ENCODE measurements around the gene DHX58. TPM values are rescaled to one million over a fixed set of nuclear protein-coding genes. Genes with fewer than 3 reads are reported as not detected.

DHX58 gene
- total and polyA plus RNA-seq, 2 donors (not counting 3 experiments of a cell fraction or from before 2014, with no cell fraction given), result 3.1 to 9.0 TPM

DNA sequence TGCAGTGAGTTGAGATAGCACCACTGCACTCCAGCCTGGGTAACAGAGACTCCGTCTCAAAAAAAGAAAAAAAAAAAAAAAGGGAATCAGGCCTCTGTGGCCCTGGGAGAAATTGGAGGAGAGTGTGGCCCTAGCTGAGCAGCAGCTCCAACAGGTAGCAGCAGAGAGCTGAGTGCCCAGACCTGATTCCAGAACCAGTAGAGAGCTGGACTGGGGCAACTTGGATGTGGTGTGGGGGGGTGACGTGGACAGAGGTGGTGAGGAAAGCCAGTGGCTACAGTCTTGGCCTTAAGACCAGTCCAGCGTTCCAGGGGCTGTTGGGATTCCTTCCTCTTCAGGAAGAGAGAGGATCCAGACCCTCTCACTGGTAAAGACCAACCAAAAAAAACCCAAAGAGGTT, 11.7 kb upstream of the DHX58 start:
- no peaks in the 10 kb centered on the region for H3K9me1 ChIP-seq (replicated peaks; ENCODE audit: control insufficient read depth, extremely low read depth, insufficient read depth, low read length)

GRCh38 chr17:42122371-42123303, 10.1 kb upstream of the DHX58 start, which contains the start of gene HSPB9:
HSPB9 (plus strand) TSS chr17:42122804; CDS start chr17:42122851, 47 bp downstream.
- Histone ChIP-seq H4K20me1 (replicated peaks; ENCODE audit: control insufficient read depth, extremely low read depth, insufficient read depth, low read length) (no peaks in the 10 kb centered on the region), H2AFZ (ENCODE audit: low read depth, low read length) (no peak within 1 kb of the TSS), H3K4me2 (ENCODE audit: insufficient read depth, low read length) (no peak within 1 kb of the TSS), H3K9me1 (replicated peaks; ENCODE audit: control insufficient read depth, extremely low read depth, insufficient read depth, low read length) (no peaks in the 10 kb centered on the region), H3K27ac (ENCODE audit: insufficient read depth, low read depth, low read length) (no peak within 1 kb of the TSS), H3K79me2 (ENCODE audit: control insufficient read depth, insufficient read depth, low read length) (no peaks in the 10 kb centered on the region), H3K27me3 (ENCODE audit: control insufficient read depth in 2 of 2, insufficient read depth in 2 of 2, low read length in 2 of 2) (no peaks in the 10 kb centered on the region), H3K9me3 (replicated peaks; ENCODE audit: control insufficient read depth, insufficient read depth, low read length) (no peaks in the 10 kb centered on the region), H3K9ac (replicated peaks; ENCODE audit: extremely low read depth, insufficient read depth, low read length) (no peak within 1 kb of the TSS), H3K36me3 (ENCODE audit: control insufficient read depth in 2 of 2, extremely low read depth in 1 of 2, insufficient read depth in 2 of 2, low read length in 2 of 2) (peaks cover 10 to 15% of the 10 kb centered on the region in 2 experiments), H3K4me1 (ENCODE audit: control insufficient read depth, extremely low read depth, insufficient read depth, low read length) (peaks cover 5% of the 10 kb centered on the region), H3K4me3 (replicated peaks in 1 of 3; ENCODE audit: insufficient read depth in 1 of 3, low read depth in 1 of 3, low read length in 3 of 3) (no peak within 1 kb of the TSS)
- intact Hi-C loops (cut with micrococcal nuclease) (no loop called here), dilution Hi-C loops (cut with MboI; ENCODE audit: extremely low pct_ligation_motif_present, low sequenced_read_pairs) (loop anchor here (25.0 kb wide), 1 partner anchor 160 kb away; the partner anchor contains the start of gene CNP)
- BruUV-seq (replicated peaks), result no TSS peak
- FAIRE-seq (no peak), DNase-seq (ENCODE audit: low read depth, low spot score) (no peak)
- ChIA-PET CTCF (interaction anchor here (1.3 to 1.4 kb wide), 2 partner anchors 9 to 160 kb away, joined by 3 to 5 read pairs; no protein-coding TSS in a partner anchor), POLR2A (no interaction called here)
- TF ChIP-seq CTCF (IDR thresholded peaks at IDR 0.05; ENCODE audit: extremely low read depth in 1 of 2, insufficient read depth in 1 of 2, low read depth in 1 of 2, low read length in 2 of 2), result no peak
- TF ChIP-seq FOS (IDR thresholded peaks at IDR 0.05; ENCODE audit: borderline replicate concordance, insufficient read depth, low read length), result no peak
- no peak for TF ChIP-seq MYC (IDR thresholded peaks at IDR 0.05; ENCODE audit: low read depth, low read length)
- TF ChIP-seq JUN (IDR thresholded peaks at IDR 0.05; ENCODE audit: borderline replicate concordance, insufficient read depth, insufficient read length, low read depth), result no peak
- no peak for TF ChIP-seq EZH2 (IDR thresholded peaks at IDR 0.05; ENCODE audit: borderline replicate concordance, low read depth, low read length, severe bottlenecking)

More for the DNA sequence above, 11.7 kb upstream of the DHX58 start:
- no peak for DNase-seq (ENCODE audit: low read depth, low spot score)
- Histone ChIP-seq H3K79me2 (ENCODE audit: control insufficient read depth, insufficient read depth, low read length) (peaks cover 5% of the 10 kb centered on the region), H3K4me3 (replicated peaks in 1 of 3; ENCODE audit: insufficient read depth in 1 of 3, low read depth in 1 of 3, low read length in 3 of 3) (no peak overlapping the region), H3K9ac (replicated peaks; ENCODE audit: extremely low read depth, insufficient read depth, low read length) (no peak overlapping the region), H3K36me3 (ENCODE audit: control insufficient read depth in 2 of 2, extremely low read depth in 1 of 2, insufficient read depth in 2 of 2, low read length in 2 of 2) (peaks cover 19 to 31% of the 10 kb centered on the region in 2 experiments), H3K27me3 (ENCODE audit: control insufficient read depth in 2 of 2, insufficient read depth in 2 of 2, low read length in 2 of 2) (no peaks in the 10 kb centered on the region), H2AFZ (ENCODE audit: low read depth, low read length) (no peak overlapping the region), H3K4me2 (ENCODE audit: insufficient read depth, low read length) (no peak overlapping the region), H3K27ac (ENCODE audit: insufficient read depth, low read depth, low read length) (no peak overlapping the region), H4K20me1 (replicated peaks; ENCODE audit: control insufficient read depth, extremely low read depth, insufficient read depth, low read length) (no peaks in the 10 kb centered on the region), H3K4me1 (ENCODE audit: control insufficient read depth, extremely low read depth, insufficient read depth, low read length) (peaks cover 7% of the 10 kb centered on the region), H3K9me3 (replicated peaks; ENCODE audit: control insufficient read depth, insufficient read depth, low read length) (no peaks in the 10 kb centered on the region)
- no peak for FAIRE-seq
- dilution Hi-C loops (cut with MboI; ENCODE audit: extremely low pct_ligation_motif_present, low sequenced_read_pairs), result loop anchor here (25.0 kb wide), 1 partner anchor 162 kb away; the partner anchor contains the start of gene CNP
- no TSS peak for BruUV-seq (replicated peaks)
- CTCF ChIA-PET, result interaction anchor here (0.6 to 1.3 kb wide), 7 partner anchors 11 to 165 kb away, joined by 3 to 8 read pairs (median 4); partner anchors contain the start of gene KCNH4
- POLR2A ChIA-PET, result interaction anchor here (0.7 to 1.1 kb wide), 4 partner anchors 12 to 432 kb away, joined by 3 to 11 read pairs (median 7); no protein-coding TSS in a partner anchor
- no peak for TF ChIP-seq POLR2AphosphoS5 (IDR thresholded peaks at IDR 0.05; ENCODE audit: insufficient read depth, low read depth, low read length)
- TF ChIP-seq GATA2 (IDR thresholded peaks at IDR 0.05; ENCODE audit: insufficient read depth, insufficient read length, low read depth, low read length), result no peak
- intact Hi-C loops (cut with micrococcal nuclease), result no loop called here

Measured in endothelial cell of umbilical vein (primary cell).